A549 treated with RU486 at 1 μM for 4 hours (cell line): Measurements from ENCODE around the gene WDR47. TPM values are rescaled to one million over a fixed set of nuclear protein-coding genes. Genes with fewer than 3 reads are reported as not detected.

Experiments
- total RNA-seq: library from RNA; stranded (reverse); fragments of 200-300 nt; extraction: Qiagen RNA extraction; gene quantifications from 5 replicates; pipeline ENCODE4 v1.2.3, GENCODE V29; 2022; ENCODE audit warnings: low read depth

WDR47 gene
- total RNA-seq, result 4.4 to 7.2 TPM (median 7.1 TPM) in 5 replicates

GRCh38 chr1:109041621-109042468, at the start of gene WDR47:
Gene WDR47, minus strand, starts transcription at chr1:109042102. Its CDS starts 18,590 bp downstream, at chr1:109023512.

GRCh38 chr1:109090196-109091077, 48.5 kb upstream of the WDR47 start, which contains the start of gene TMEM167B:
Gene TMEM167B, plus strand, starts transcription at chr1:109090764. Its CDS starts 109 bp downstream, at chr1:109090873.

GRCh38 chr1:109075531-109076490, 33.9 kb upstream of the WDR47 start, which contains the start of gene TAF13:
Gene TAF13, minus strand, starts transcription at chr1:109076003. Its CDS starts 56 bp downstream, at chr1:109075947.

GRCh38 chr1:108963052-108963686, 78.7 kb downstream of the WDR47 start, which contains the start of gene CLCC1:
Gene CLCC1, minus strand, starts transcription at chr1:108963484. Its CDS starts 13,047 bp downstream, at chr1:108950437.

Other genes with a start within 250 kb of the WDR47 start
- gene AKNAD1, start 185.0 kb downstream of the WDR47 start, total RNA-seq, result 0.69 to 2.0 TPM (median 0.94 TPM) in 5 replicates
- gene GPSM2, start 165.1 kb downstream of the WDR47 start, total RNA-seq, result 14.3 to 20.4 TPM (median 15.9 TPM) in 5 replicates
- 15.5 to 17.2 TPM (median 16.1 TPM) in 5 replicates for gene CLCC1, start 78.6 kb downstream of the WDR47 start, total RNA-seq
- 16.1 to 39.7 TPM (median 28.1 TPM) in 5 replicates for gene TAF13, start 33.9 kb upstream of the WDR47 start, total RNA-seq
- 8.1 to 11.7 TPM (median 10.0 TPM) in 5 replicates for gene TMEM167B, start 48.7 kb upstream of the WDR47 start, total RNA-seq
- 0.37 to 1.5 TPM (median 0.51 TPM) in 5 replicates for gene ELAPOR1, start 72.0 kb upstream of the WDR47 start, total RNA-seq
- gene SARS1, start 171.8 kb upstream of the WDR47 start, total RNA-seq, result 93.6 to 105 TPM (median 99.7 TPM) in 5 replicates
- gene CELSR2, start 207.4 kb upstream of the WDR47 start, total RNA-seq, result 3.6 to 5.9 TPM (median 5.2 TPM) in 5 replicates
- gene PSRC1, start 241.0 kb upstream of the WDR47 start, total RNA-seq, result 17.3 to 26.9 TPM (median 24.6 TPM) in 5 replicates